H9 (cell line): Measurements from ENCODE around the gene PLCH1. TPM values are rescaled to one million over a fixed set of nuclear protein-coding genes. Genes with fewer than 3 reads are reported as not detected.

Source experiments
- DNase-seq: peaks from one replicate; pipeline ENCODE4 v3.0.0-alpha.2; 2017
- H2AFZ ChIP-seq: one replicate; pipeline ENCODE4 v1.6.1; 2013; ENCODE audit warnings: mild to moderate bottlenecking, low read length, control low read depth, moderate library complexity
- H2AK5ac ChIP-seq: 2 replicates; pipeline ENCODE4 v1.6.1; 2013; ENCODE audit warnings: low read length, control low read depth, mixed read lengths; ENCODE audit not compliant: insufficient read length
- H2BK120ac ChIP-seq: one replicate; pipeline ENCODE4 v1.6.1; 2013; ENCODE audit warnings: low read depth, mild to moderate bottlenecking, low read length, control low read depth, inconsistent platforms; ENCODE audit not compliant: poor library complexity, severe bottlenecking
- H2BK12ac ChIP-seq: 2 replicates; pipeline ENCODE4 v1.6.1; 2013; ENCODE audit warnings: low read length, control low read depth, mixed read lengths, low read depth; ENCODE audit not compliant: insufficient read length
- H2BK15ac ChIP-seq: 2 replicates; pipeline ENCODE4 v1.6.1; 2013; ENCODE audit warnings: low read depth, low read length, control low read depth
- H2BK20ac ChIP-seq: one replicate; pipeline ENCODE4 v1.6.1; 2013; ENCODE audit warnings: low read depth, mild to moderate bottlenecking, low read length, control low read depth, inconsistent platforms; ENCODE audit not compliant: poor library complexity, severe bottlenecking
- H2BK5ac ChIP-seq: 2 replicates; pipeline ENCODE4 v1.6.1; 2013; ENCODE audit warnings: low read length, control low read depth, mixed read lengths; ENCODE audit not compliant: insufficient read length
- H3K14ac ChIP-seq: 2 replicates; pipeline ENCODE4 v1.6.1; 2013; ENCODE audit warnings: low read length, control low read depth; ENCODE audit not compliant: insufficient read depth
- H3K18ac ChIP-seq: 2 replicates; pipeline ENCODE4 v1.6.1; 2013; ENCODE audit warnings: low read depth, mild to moderate bottlenecking, mixed read lengths, low read length, control low read depth; ENCODE audit not compliant: insufficient read length
- H3K23ac ChIP-seq: 2 replicates; pipeline ENCODE4 v1.6.1; 2013; ENCODE audit warnings: low read length, control low read depth, mixed read lengths, low read depth; ENCODE audit not compliant: insufficient read length
- H3K23me2 ChIP-seq: 2 replicates; pipeline ENCODE4 v1.6.1; 2013; ENCODE audit warnings: low read depth, mild to moderate bottlenecking, mixed read lengths, low read length, control low read depth; ENCODE audit not compliant: insufficient read length, poor library complexity, severe bottlenecking
- H3K27ac ChIP-seq: 2 replicates; pipeline ENCODE4 v1.5.1; 2013; ENCODE audit warnings: low read length, control low read depth, mixed read lengths, low read depth; ENCODE audit not compliant: insufficient read length
- H3K27me3 ChIP-seq: 2 replicates; pipeline ENCODE4 v1.6.1; 2013; ENCODE audit warnings: low read length, control low read depth, inconsistent platforms; ENCODE audit not compliant: insufficient read depth
- H3K4ac ChIP-seq: 2 replicates; pipeline ENCODE4 v1.6.1; 2013; ENCODE audit warnings: low read depth, mild to moderate bottlenecking, control low read depth, inconsistent platforms, low read length, moderate library complexity
- H3K4me1 ChIP-seq: 2 replicates; pipeline ENCODE4 v1.6.1; 2013; ENCODE audit warnings: low read length, control low read depth, inconsistent platforms; ENCODE audit not compliant: insufficient read depth
- H3K4me2 ChIP-seq: 2 replicates; pipeline ENCODE4 v1.6.1; 2013; ENCODE audit warnings: low read length, control low read depth, mixed read lengths; ENCODE audit not compliant: insufficient read length, insufficient read depth
- H3K56ac ChIP-seq: 2 replicates; pipeline ENCODE4 v1.6.1; 2013; ENCODE audit warnings: low read depth, mild to moderate bottlenecking, mixed read lengths, low read length, control low read depth; ENCODE audit not compliant: insufficient read length
- H3K79me1 ChIP-seq: 2 replicates; pipeline ENCODE4 v1.6.1; 2013; ENCODE audit warnings: low read depth, mild to moderate bottlenecking, moderate library complexity, low read length, control low read depth, inconsistent platforms; ENCODE audit not compliant: insufficient read depth, poor library complexity, severe bottlenecking
- H3K79me2 ChIP-seq: 2 replicates; pipeline ENCODE4 v1.6.1; 2013; ENCODE audit warnings: low read length, control low read depth, inconsistent platforms; ENCODE audit not compliant: insufficient read depth
- H3K9ac ChIP-seq: 2 replicates; pipeline ENCODE4 v1.6.1; 2013; ENCODE audit warnings: low read length, control low read depth, mixed read lengths; ENCODE audit not compliant: insufficient read length; ENCODE audit errors: extremely low read depth
- H3K9me3 ChIP-seq: one replicate; pipeline ENCODE4 v1.6.1; 2013; ENCODE audit warnings: low read depth, low read length, inconsistent platforms; ENCODE audit not compliant: control insufficient read depth
- H3T11ph ChIP-seq: one replicate; pipeline ENCODE4 v1.6.1; 2013; ENCODE audit warnings: mild to moderate bottlenecking, low read length, control low read depth, inconsistent platforms
- H4K20me1 ChIP-seq: one replicate; pipeline ENCODE4 v1.6.1; 2013; ENCODE audit not compliant: control insufficient read depth, insufficient read length, insufficient read depth
- H4K5ac ChIP-seq: 2 replicates; pipeline ENCODE4 v1.6.1; 2013; ENCODE audit warnings: low read depth, mild to moderate bottlenecking, mixed read lengths, low read length, control low read depth; ENCODE audit not compliant: insufficient read length
- H4K8ac ChIP-seq: replicated peaks from 2 replicates; pipeline ENCODE4 v1.6.1; 2013; ENCODE audit warnings: low read length, control low read depth, mixed read lengths, low read depth; ENCODE audit not compliant: insufficient read length
- H4K91ac ChIP-seq: 2 replicates; pipeline ENCODE4 v1.6.1; 2013; ENCODE audit warnings: low read depth, mild to moderate bottlenecking, moderate library complexity, mixed read lengths, low read length, control low read depth; ENCODE audit not compliant: insufficient read length
- H3K27ac Mint-ChIP-seq, 3 experiments: 2 replicates in 2 of 3; 3 replicates in 1 of 3; pipeline ENCODE4 v1.8.0; 2020 to 2021; ENCODE audit warnings: mixed read lengths in 3 of 3, mild to moderate bottlenecking in 1 of 3, moderate library complexity in 1 of 3
- H3K27me3 Mint-ChIP-seq: 2 replicates; pipeline ENCODE4 v1.8.0; 2021; ENCODE audit warnings: low read depth, mild to moderate bottlenecking, moderate library complexity, mixed read lengths
- H3K36me3 Mint-ChIP-seq, 3 experiments: 2 replicates in 2 of 3; 3 replicates in 1 of 3; pipeline ENCODE4 v1.8.0; 2020 to 2021; ENCODE audit warnings: low read depth in 3 of 3, mixed read lengths in 3 of 3; ENCODE audit not compliant: insufficient read depth in 1 of 3
- H3K4me1 Mint-ChIP-seq, 2 experiments: 2 replicates each; pipeline ENCODE4 v1.8.0; 2020; ENCODE audit warnings: mixed read lengths in 2 of 2
- H3K4me3 Mint-ChIP-seq, 2 experiments: 2 replicates in 1 of 2; 3 replicates in 1 of 2; pipeline ENCODE4 v1.8.0; 2020 to 2021; ENCODE audit warnings: mild to moderate bottlenecking in 2 of 2, mixed read lengths in 2 of 2, moderate library complexity in 1 of 2
- H3K9me3 Mint-ChIP-seq, 2 experiments: 2 replicates in 1 of 2; 3 replicates in 1 of 2; pipeline ENCODE4 v1.8.0; 2020; ENCODE audit warnings: mild to moderate bottlenecking in 2 of 2, mixed read lengths in 2 of 2, moderate library complexity in 1 of 2
- WGBS: extraction: QIAGEN DNeasy Blood & Tissue Kit; methylation state at CpG from one replicate; pipeline ENCODE4 v1.1.7; 2013; ENCODE audit warnings: missing lambda C conversion rate, low lambda C conversion rate, mixed read lengths; ENCODE audit not compliant: insufficient read length; ENCODE audit errors: extremely low coverage; 5-methylcytosine and 5-hydroxymethylcytosine counted together
- total RNA-seq: library from RNA; stranded (reverse); gene quantifications from 2 replicates; pipeline ENCODE4 v1.2.1, GENCODE V29; 2021
- TF ChIP-seq, protein P1 (sequence below): fragments of 200-600 bp; sonication (generic); conservative IDR thresholded peaks from 3 replicates; pipeline ENCODE4 v1.8.0; 2021; ENCODE audit warnings: antibody characterized with exemption, mild to moderate bottlenecking

PLCH1 gene
- total RNA-seq, 1 experiment from 2014 or later: 19.0 TPM

DNA sequence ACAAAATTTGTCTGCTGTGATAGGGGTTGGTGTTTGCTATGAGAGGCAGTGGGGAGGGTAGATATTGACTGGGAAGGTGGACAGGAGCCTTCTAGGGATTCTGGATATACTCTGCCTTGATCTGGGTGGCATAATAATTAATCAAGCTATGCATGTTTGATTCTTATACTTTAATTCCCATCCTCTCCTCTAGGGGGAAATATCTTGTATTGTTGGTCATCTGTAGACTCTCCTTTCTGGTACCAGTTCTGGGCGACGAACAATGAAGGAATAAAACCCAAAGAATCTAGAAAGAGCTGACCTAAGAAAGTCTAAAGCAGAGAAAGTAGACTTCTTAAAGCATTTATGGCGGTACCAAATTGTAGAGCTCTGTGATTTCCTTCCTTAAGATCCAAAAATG lies 253.2 kb downstream of the PLCH1 start:
- Histone ChIP-seq H3K27me3 (no peaks in the 10 kb centered on the region), H3T11ph (no peak overlapping the region), H3K27ac (no peak overlapping the region), H2BK120ac (no peak overlapping the region), H2BK12ac (no peak overlapping the region), H3K79me2 (0 out of 2 replicates have a peak, but pooled peaks cover 2% of the 10 kb centered on the region), H3K79me1 (no peaks in the 10 kb centered on the region), H2BK5ac (no peak overlapping the region), H4K91ac (no peak overlapping the region), H3K9me3 (no peaks in the 10 kb centered on the region), H2AK5ac (no peak overlapping the region), H3K4ac (no peak overlapping the region), H3K18ac (no peak overlapping the region), H4K20me1 (no peaks in the 10 kb centered on the region), H3K56ac (no peak overlapping the region), H4K8ac (no peak overlapping the region), H3K23ac (no peak overlapping the region), H4K5ac (no peak overlapping the region), H3K23me2 (no peaks in the 10 kb centered on the region), H2BK15ac (no peak overlapping the region), H3K4me1 (no peaks in the 10 kb centered on the region; the same call in 1 of the 2 replicates), H3K14ac (no peak overlapping the region), H2AFZ (no peak overlapping the region), H3K9ac (no peak overlapping the region), H2BK20ac (no peak overlapping the region), H3K4me2 (no peak overlapping the region)
- Mint-ChIP-seq H3K27ac (no peak overlapping the region), H3K36me3 (peaks cover 8 to 28% (median 13%) of the 10 kb centered on the region in 3 experiments; a peak in 5 of 7 replicates), H3K9me3 (no peaks in the 10 kb centered on the region), H3K27me3 (no peaks in the 10 kb centered on the region), H3K4me3 (no peak overlapping the region), H3K4me1 (peaks cover 0 to 5% of the 10 kb centered on the region in 2 experiments; a peak in 1 of 4 replicates)
- WGBS: no CpG with 5 or more reads among the region's 3 CpGs
- DNase-seq: no peak
- TF ChIP-seq, protein P1, sequence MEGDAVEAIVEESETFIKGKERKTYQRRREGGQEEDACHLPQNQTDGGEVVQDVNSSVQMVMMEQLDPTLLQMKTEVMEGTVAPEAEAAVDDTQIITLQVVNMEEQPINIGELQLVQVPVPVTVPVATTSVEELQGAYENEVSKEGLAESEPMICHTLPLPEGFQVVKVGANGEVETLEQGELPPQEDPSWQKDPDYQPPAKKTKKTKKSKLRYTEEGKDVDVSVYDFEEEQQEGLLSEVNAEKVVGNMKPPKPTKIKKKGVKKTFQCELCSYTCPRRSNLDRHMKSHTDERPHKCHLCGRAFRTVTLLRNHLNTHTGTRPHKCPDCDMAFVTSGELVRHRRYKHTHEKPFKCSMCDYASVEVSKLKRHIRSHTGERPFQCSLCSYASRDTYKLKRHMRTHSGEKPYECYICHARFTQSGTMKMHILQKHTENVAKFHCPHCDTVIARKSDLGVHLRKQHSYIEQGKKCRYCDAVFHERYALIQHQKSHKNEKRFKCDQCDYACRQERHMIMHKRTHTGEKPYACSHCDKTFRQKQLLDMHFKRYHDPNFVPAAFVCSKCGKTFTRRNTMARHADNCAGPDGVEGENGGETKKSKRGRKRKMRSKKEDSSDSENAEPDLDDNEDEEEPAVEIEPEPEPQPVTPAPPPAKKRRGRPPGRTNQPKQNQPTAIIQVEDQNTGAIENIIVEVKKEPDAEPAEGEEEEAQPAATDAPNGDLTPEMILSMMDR: peak; percentile 30; the same call in 1 of the 3 replicates
